NB4 (cell line): ENCODE results near the gene PTPN23.

Experiments
- DNase-seq: peaks from one replicate; pipeline ENCODE4 v3.0.0; 2010; ENCODE audit warnings: low read depth
- H3K4me3 ChIP-seq: one replicate; pipeline ENCODE4 v1.5.1; 2011; ENCODE audit warnings: mild to moderate bottlenecking, low read depth, low read length, moderate library complexity
- MYC ChIP-seq: IDR thresholded peaks from 2 replicates; pipeline ENCODE4 v1.6.1; 2011; ENCODE audit warnings: low read depth, low read length
- POLR2A ChIP-seq: IDR thresholded peaks from 2 replicates; pipeline ENCODE4 v1.6.1; 2011; ENCODE audit warnings: mild to moderate bottlenecking; ENCODE audit not compliant: insufficient read length; ENCODE audit errors: extremely low read depth
- TF ChIP-seq, protein P1 (sequence below): IDR thresholded peaks from 2 replicates; pipeline ENCODE4 v1.6.1; 2011; ENCODE audit warnings: low read depth, low read length
- TF ChIP-seq, protein P2 (sequence below): IDR thresholded peaks from one replicate; pipeline ENCODE4 v1.5.1; 2012; ENCODE audit warnings: low read depth, low read length

PTPN23 gene

DNA sequence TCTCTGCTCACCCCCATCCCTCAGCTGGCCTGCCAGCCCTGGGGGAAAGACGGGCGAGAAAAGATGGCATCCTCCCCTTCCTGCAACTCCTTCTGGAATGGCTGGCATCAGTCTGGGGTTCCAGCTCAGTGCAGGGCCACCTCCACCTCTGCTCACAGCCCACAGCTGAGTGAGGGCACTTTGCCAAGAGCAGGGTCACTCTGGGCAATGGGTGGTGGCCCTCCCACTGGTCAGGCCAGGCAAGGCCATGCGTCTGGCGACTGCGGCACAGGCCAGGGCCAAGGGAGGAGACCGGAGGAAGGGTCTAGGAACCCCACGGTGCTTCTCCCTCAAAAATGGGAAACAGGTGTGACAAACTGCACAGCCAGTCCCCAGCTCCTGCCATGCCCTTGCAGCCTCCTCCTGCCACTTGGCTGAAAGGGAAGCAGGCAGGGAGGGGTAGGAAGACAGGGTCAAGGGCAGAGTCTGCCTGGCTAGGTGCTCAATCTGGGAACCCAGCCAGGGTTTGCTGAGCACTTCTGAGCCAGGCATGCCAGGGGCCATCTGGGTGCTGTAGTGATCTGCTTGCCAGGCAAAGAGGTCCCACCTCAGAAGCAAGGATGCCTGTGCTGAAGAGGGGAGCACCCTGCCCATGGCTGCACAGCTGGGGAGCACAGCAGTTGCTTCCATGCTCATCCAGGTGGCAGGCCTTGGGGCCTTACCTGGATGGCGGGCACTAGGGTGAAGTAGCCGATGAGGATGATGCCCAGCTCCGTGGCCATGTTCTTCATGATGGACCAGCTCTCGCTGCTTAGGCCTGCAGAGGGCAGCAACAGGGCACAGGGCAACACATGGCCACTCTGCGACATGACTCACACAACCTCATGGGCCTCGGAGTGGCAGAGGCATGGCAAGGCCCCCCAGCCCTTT, 41.2 kb downstream of the PTPN23 start:
- no peak overlapping the region for H3K4me3 ChIP-seq
- TF ChIP-seq, protein P1, sequence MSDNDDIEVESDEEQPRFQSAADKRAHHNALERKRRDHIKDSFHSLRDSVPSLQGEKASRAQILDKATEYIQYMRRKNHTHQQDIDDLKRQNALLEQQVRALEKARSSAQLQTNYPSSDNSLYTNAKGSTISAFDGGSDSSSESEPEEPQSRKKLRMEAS = peak; percentile 85
- TF ChIP-seq MYC (peak; percentile 92), POLR2A (no peak)
- TF ChIP-seq, protein P2, sequence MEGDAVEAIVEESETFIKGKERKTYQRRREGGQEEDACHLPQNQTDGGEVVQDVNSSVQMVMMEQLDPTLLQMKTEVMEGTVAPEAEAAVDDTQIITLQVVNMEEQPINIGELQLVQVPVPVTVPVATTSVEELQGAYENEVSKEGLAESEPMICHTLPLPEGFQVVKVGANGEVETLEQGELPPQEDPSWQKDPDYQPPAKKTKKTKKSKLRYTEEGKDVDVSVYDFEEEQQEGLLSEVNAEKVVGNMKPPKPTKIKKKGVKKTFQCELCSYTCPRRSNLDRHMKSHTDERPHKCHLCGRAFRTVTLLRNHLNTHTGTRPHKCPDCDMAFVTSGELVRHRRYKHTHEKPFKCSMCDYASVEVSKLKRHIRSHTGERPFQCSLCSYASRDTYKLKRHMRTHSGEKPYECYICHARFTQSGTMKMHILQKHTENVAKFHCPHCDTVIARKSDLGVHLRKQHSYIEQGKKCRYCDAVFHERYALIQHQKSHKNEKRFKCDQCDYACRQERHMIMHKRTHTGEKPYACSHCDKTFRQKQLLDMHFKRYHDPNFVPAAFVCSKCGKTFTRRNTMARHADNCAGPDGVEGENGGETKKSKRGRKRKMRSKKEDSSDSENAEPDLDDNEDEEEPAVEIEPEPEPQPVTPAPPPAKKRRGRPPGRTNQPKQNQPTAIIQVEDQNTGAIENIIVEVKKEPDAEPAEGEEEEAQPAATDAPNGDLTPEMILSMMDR = peak; percentile 33
- DNase-seq = peak; percentile 61

DNA sequence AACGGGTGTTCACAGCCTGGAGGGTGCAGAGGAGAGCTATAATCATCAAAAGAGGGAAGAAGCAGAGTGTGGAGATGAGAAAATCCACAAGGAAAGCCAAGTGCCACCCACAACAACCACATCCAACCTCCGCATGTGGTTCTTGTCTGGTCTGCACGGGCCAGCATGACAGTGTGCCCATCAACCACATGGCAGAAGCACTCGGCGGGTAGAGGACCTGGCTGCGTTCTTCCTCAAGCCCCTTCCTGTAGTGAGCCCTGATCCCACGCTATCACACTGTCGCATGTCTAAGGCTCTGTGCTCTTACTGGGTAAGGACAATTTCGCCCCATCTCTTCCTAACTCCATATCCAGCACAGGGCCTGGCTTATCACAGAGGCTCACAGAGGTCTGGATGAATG, 41.9 kb downstream of the PTPN23 start:
- H3K4me3 ChIP-seq = no peak overlapping the region
- DNase-seq = no peak
- TF ChIP-seq, protein P2 = no peak
- no peak for TF ChIP-seq POLR2A
- no peak for TF ChIP-seq MYC
- TF ChIP-seq, protein P1 = no peak

DNA sequence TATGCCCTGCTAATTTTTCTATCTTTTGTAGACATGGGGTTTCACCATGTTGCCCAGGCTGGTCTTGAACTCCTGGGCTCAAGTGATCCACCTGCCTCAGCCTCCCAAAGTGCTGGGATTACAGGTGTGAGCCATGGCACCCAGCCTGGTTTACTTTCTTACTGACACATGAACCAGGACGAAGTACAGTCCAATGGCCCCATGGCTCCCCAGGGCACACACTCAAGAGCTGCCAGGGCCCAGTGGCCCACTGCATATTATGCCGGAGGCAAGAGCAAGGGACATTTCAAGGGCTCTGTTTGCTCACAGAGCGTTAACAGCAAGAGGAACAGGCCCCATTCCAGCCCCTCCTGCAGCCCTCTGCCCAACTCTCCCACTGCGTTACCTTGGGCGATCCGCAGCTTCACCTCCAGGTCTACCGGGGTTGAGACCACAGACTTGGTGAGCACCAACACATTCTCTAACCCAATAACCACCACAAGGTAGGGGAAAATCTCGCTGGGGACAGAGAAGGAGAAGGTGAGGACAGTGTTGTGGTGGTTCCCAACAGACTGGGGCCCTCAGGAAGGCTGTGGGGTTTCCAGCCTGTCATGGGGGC, 42.8 kb downstream of the PTPN23 start:
- no peak for DNase-seq
- TF ChIP-seq MYC (no peak), POLR2A (no peak)
- TF ChIP-seq, protein P2 = no peak
- TF ChIP-seq, protein P1 = no peak

DNA sequence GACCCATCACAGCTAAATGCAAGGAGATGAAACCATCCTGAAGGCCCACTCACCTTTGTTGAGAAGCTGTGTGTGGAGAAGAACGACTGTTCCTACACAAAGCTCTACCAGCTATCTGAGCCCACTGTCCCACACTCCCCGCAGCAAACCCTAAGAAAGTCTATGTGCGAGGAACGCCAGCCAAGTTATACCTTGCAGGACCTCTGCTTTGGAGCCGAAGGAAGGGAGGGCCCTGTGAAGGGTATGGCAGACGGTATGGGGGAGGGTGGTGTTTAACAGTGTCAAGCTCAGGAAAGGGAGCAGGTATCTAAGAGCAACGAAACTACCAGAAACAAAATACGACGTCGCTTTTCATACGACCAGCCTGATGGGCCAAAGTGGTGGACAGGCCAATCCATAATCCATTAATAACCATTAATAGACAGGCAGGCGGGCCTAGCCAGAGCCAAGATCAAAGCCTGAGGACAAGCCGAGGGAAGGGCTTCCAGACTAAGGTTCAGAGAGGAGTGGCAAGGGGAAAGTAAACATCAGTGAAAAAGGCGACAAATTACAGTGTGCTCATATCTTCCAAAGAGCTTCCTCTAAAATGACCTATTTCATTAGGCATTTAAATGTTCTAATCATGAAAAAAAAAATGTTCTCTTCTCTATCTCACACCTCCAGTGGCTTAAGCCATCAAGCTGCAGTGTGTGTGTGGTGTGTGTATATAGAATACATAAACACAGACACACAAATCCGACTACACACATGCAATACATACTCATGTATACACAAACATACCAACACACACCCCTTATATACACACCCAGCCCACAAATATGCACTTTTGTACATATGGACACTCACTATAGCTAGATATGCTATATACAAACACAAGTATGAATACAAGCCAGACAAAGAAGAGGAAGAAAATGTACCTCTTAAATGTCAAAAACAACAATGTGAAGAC, 43.9 kb downstream of the PTPN23 start:
- TF ChIP-seq, protein P2 = no peak
- no peak for TF ChIP-seq MYC
- DNase-seq = no peak
- H3K4me3 ChIP-seq = no peak overlapping the region

More for the DNA sequence above, 42.8 kb downstream of the PTPN23 start:
- no peak overlapping the region for H3K4me3 ChIP-seq

DNA sequence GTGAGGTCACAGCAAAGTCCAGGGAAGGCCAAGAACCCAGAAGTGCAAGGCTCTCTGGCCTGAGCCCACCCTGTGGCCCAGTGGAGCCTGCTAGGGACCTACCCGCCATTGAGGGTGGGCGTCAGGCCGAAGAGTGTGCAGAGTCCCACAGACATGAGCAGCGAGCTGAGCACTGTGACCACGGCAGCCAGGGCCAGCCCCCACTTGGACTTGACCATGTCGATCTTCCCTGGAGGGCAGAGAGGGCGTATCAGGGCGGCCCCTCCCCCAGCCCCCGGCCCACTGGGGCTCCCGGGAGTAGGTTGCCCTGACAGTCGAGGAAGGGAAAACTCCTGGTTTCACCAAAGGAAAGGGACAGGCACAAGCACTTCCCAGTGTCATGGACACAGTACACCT, 44.6 kb downstream of the PTPN23 start:
- no peak for DNase-seq
- TF ChIP-seq, protein P1 = no peak
- no peak for TF ChIP-seq MYC
- TF ChIP-seq, protein P2 = no peak
- no peak for TF ChIP-seq POLR2A
- no peak overlapping the region for H3K4me3 ChIP-seq
